Gastroesophageal sphincter (tissue), 4 donors: ENCODE data around the gene COLEC11. TPM values are rescaled to one million over a fixed set of nuclear protein-coding genes. Genes with fewer than 3 reads are reported as not detected.
"Not testable (repeated sequence)": the region's sequence is repeated elsewhere in the genome, so short reads cannot be mapped to it uniquely, and the experiment has no call there.

ENCODE experiments used
- ATAC-seq: fragments of 150-250 bp; one replicate; pipeline ENCODE4 v1.9.1; 2016; ENCODE audit warnings: mild to moderate bottlenecking, moderate library complexity
- H3K27ac ChIP-seq, 4 donors: fragments of 200-600 bp; sonication (generic) in 3 of 4; 1 replicate in 3 of 4; 2 replicates in 1 of 4; pipeline ENCODE4 v1.5.1; 2016 to 2019
- H3K27me3 ChIP-seq: fragments of 200-600 bp; sonication (generic); one replicate; pipeline ENCODE4 v1.5.1; 2019
- H3K36me3 ChIP-seq, 2 donors: fragments of 200-600 bp; sonication (generic); one replicate each; pipeline ENCODE4 v1.5.1; 2019; ENCODE audit warnings: control low read depth in 1 of 2
- H3K4me1 ChIP-seq, 3 donors: fragments of 200-600 bp; sonication (generic); 1 replicate in 2 of 3; 2 replicates in 1 of 3; pipeline ENCODE4 v1.5.1; 2016 to 2019; ENCODE audit warnings: control low read depth in 2 of 3
- H3K4me3 ChIP-seq, 2 donors: fragments of 200-600 bp; sonication (generic); one replicate each; pipeline ENCODE4 v1.5.1; 2019; ENCODE audit warnings: mild to moderate bottlenecking in 1 of 2, moderate library complexity in 1 of 2
- H3K9me3 ChIP-seq, 3 donors: fragments of 200-600 bp; sonication (generic); one replicate each; pipeline ENCODE4 v1.5.1; 2017 to 2019; ENCODE audit warnings: control low read depth in 2 of 3
- EP300 ChIP-seq: sonication (generic); formaldehyde crosslinking; IDR thresholded peaks from one replicate; pipeline ENCODE4 v1.6.1; 2017; ENCODE audit warnings: antibody characterized with exemption, mild to moderate bottlenecking
- POLR2A ChIP-seq, 2 donors: fragments of 450-650 bp; IDR thresholded peaks; one replicate each; pipeline ENCODE4 v1.6.1; 2017; ENCODE audit warnings: antibody characterized with exemption in 2 of 2, mild to moderate bottlenecking in 2 of 2, moderate library complexity in 1 of 2
- POLR2AphosphoS5 ChIP-seq: sonication (generic); formaldehyde crosslinking; IDR thresholded peaks from one replicate; pipeline ENCODE4 v1.6.1; 2017; ENCODE audit warnings: antibody characterized with exemption
- WGBS, 2 donors: methylation state at CpG; one replicate each; pipeline ENCODE4 v1.1.5; 2018; ENCODE audit warnings: low coverage in 1 of 2; 5-methylcytosine and 5-hydroxymethylcytosine counted together
- total RNA-seq, 4 donors: library from RNA; depleted of rRNA; stranded (reverse); fragments of >200 nt; gene quantifications; one replicate each; pipeline ENCODE4 v1.1.0, GENCODE V29; 2016
- TF ChIP-seq, protein P1 (sequence below), 4 experiments: fragments of 200-600 bp in 2 of 4; fragments of 450-650 bp in 2 of 4; sonication (generic) in 1 of 4; IDR thresholded peaks; one replicate each; pipeline ENCODE4 v1.5.1; 2017 to 2019; ENCODE audit warnings: antibody characterized with exemption in 4 of 4, mild to moderate bottlenecking in 2 of 4, moderate library complexity in 2 of 4

COLEC11 gene
- total RNA-seq, 4 donors from 2014 or later, result 0.57 to 5.0 (median 3.1) TPM

DNA sequence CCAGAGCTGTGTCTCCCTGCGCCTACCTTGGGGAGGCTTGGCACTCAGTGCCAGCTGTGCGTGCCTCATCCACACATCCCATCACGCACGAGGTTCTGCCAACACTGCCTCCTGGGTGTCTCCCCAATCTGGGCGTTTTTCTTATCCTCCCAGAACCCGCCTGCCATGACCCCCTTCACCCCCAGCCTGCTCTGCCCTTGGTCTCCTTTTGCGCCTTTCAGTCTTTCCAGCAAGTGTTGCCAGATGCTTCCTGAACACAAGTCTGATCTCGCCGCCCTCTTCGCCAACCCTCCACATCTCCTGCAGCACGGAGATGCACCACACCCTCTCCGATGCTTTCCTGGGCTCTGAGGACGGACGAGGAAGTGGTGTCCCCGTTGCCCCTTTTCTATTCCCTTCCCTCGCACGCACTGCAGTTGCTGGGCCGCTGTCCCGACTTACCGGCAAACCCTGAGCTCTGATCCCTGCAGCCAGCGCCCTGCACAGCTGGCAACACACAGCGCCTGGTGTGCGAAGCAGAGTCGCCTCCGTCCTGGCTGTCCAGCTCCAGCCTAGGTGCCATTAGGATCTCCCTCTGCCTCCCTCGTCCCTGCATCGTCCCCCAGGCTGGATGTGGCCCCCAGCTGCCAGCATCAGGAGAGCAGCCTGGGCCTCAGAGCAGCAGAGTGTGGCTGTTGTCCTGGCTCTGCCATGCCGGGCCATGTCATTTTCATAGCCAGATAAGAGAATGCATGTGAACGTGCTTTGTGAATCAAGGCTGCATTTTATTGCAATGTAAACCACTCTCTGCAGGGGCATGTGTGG, 40.5 kb downstream of the COLEC11 start:
- Histone ChIP-seq H3K27me3 (no peaks in the 10 kb centered on the region), H3K27ac (no peak overlapping the region), H3K4me3 (no peak overlapping the region), H3K9me3 (no peaks in the 10 kb centered on the region), H3K36me3 (no peaks in the 10 kb centered on the region), H3K4me1 (peaks cover 0 to 7% (median 0%) of the 10 kb centered on the region in 3 donors)
- no peak for TF ChIP-seq EP300
- no peak for TF ChIP-seq POLR2AphosphoS5
- TF ChIP-seq, protein P1, sequence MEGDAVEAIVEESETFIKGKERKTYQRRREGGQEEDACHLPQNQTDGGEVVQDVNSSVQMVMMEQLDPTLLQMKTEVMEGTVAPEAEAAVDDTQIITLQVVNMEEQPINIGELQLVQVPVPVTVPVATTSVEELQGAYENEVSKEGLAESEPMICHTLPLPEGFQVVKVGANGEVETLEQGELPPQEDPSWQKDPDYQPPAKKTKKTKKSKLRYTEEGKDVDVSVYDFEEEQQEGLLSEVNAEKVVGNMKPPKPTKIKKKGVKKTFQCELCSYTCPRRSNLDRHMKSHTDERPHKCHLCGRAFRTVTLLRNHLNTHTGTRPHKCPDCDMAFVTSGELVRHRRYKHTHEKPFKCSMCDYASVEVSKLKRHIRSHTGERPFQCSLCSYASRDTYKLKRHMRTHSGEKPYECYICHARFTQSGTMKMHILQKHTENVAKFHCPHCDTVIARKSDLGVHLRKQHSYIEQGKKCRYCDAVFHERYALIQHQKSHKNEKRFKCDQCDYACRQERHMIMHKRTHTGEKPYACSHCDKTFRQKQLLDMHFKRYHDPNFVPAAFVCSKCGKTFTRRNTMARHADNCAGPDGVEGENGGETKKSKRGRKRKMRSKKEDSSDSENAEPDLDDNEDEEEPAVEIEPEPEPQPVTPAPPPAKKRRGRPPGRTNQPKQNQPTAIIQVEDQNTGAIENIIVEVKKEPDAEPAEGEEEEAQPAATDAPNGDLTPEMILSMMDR (IDR thresholded peaks at IDR 0.05), result no peak
- no peak for TF ChIP-seq POLR2A (IDR thresholded peaks at IDR 0.05)
- no peak for ATAC-seq
- WGBS, 2 donors, result 78 to 83% methylated on average over 10 to 28 of the region's 29 CpGs

DNA sequence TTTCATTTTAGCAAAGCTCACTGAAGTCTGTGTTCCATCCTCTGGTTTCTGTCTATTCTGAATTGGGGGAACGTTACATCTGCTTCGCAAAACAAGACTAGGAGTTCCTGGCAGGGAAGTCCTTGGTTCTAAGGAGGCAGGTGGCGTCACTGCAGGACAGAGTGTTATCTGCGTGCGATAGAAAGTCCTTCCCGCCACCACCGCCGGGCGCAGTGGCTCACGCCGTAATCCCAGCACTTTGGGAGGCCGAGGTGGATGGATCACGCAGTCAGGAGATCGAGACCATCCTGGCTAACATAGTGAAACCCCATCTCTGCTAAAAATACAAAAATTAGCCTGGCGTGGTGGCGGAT, 41.0 kb downstream of the COLEC11 start:
- H3K27me3 ChIP-seq, H3K36me3 ChIP-seq, H3K9me3 ChIP-seq, ATAC-seq, H3K4me1 ChIP-seq, H3K27ac ChIP-seq, H3K4me3 ChIP-seq: not testable (repeated sequence)
- 79% methylated on average over 5 of the region's 16 CpGs; no CpG with 5 or more reads in 1 of the 2 donors for WGBS, 2 donors

DNA sequence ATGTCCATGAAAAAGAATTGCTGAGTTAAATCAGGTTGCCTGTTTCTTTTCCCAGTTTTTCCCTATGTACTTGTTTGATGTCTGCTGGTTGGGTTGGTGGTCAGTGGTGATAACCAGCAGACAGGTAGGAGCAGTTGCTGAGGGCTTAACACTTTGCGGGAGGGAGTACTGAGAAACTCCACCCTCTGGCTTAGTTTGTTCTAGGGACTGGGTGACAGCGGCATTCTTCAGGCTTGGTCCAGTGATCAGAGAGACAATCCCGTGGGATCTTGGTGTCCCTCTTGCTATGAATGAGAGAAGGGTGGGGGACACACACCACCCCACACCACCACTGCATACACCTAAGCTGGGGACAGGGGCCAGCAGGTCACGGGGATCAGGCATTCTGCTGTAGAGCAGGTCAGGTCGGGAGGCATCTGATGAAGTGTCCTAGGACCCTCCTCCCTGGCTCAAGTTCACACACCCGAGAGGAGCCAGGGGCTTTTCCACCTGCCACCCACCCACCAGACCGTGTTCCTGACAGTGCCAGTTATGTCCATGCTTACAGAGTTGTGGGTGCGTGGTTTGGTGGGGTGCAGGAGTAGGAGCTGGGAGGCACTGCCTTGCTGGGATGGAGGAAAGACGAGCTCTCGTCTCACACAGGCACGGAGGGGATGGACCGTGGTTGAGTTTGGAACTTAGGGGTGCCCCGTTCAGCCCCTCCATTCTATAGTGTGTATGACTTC, 41.8 kb downstream of the COLEC11 start:
- no peaks in the 10 kb centered on the region for H3K4me1 ChIP-seq
- no peaks in the 10 kb centered on the region for H3K36me3 ChIP-seq
- H3K9me3 ChIP-seq, result no peaks in the 10 kb centered on the region
- H3K27ac ChIP-seq, result no peak overlapping the region
- no peak overlapping the region for H3K4me3 ChIP-seq
- no peak for ATAC-seq
- no peaks in the 10 kb centered on the region for H3K27me3 ChIP-seq
- WGBS, 2 donors, result 85 to 88% methylated on average over 5 to 8 of the region's 13 CpGs
- TF ChIP-seq POLR2AphosphoS5, result no peak
- no peak for TF ChIP-seq POLR2A (IDR thresholded peaks at IDR 0.05)
- TF ChIP-seq, protein P1 (IDR thresholded peaks at IDR 0.05), result no peak
- no peak for TF ChIP-seq EP300

DNA sequence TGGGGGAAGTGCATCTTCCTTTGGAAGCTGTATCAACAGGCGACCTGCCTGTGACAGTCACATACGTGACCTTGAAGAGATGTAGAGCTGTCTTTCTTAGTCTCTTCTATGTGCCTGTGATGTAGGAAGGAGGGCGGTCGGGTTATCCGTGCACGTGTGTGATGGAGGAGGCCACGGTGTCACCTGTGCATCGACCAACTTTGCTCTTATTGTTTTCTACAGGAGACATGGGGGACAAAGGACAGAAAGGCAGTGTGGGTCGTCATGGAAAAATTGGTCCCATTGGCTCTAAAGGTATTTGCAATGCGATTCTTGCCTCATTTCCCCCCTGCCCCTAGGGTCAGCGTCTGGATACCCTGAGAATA, 42.4 kb downstream of the COLEC11 start:
- Histone ChIP-seq H3K36me3 (no peaks in the 10 kb centered on the region), H3K9me3 (no peaks in the 10 kb centered on the region), H3K27me3 (no peaks in the 10 kb centered on the region), H3K4me3 (no peak overlapping the region), H3K27ac (no peak overlapping the region), H3K4me1 (no peaks in the 10 kb centered on the region)
- 78% methylated on average over 5 to 6 of the region's 11 CpGs for WGBS, 2 donors
- ATAC-seq, result no peak
- TF ChIP-seq POLR2AphosphoS5 (no peak), POLR2A (IDR thresholded peaks at IDR 0.05) (no peak), EP300 (no peak)
- TF ChIP-seq, protein P1 (IDR thresholded peaks at IDR 0.05), result no peak

DNA sequence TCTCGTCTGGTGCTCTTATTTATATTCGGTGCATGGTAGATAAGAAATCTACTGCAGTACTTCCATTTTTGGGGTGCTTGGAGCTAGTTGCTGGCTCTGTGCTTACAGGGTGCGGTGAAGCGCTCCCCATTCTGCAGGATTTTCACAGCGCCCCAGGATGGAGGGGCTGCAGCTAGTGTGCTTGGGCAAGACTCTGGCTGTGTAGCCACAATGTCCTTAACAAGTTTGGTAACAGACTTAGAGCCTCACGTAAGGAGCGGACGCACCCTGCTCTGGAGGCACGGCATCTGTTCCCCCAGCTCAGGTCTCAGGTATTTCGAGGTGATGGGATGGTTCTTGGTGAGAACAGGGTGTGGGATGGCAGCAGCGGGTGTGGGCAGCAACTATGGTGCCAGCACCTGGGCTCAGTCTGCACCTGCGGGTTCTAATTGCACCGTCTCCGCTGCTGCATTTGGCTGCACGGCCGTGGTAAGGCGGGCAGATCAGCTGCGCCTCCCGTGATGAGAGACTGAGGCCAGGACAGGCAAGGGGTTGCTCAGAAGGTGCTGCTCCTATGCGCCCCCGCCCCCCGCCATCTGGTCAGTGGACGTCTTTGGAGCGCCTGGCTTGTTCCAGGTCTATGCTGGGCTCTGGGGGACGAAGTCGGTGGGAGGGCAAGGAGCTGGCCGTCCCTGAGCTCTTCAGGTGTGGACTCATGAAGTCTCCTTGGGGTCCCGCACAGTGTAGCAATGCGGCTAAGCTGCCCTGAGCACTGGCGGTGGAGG, 43.0 kb downstream of the COLEC11 start:
- 53 to 96% methylated on average over 2 to 10 of the region's 30 CpGs for WGBS, 2 donors
- H3K9me3 ChIP-seq, result no peaks in the 10 kb centered on the region
- no peak overlapping the region for H3K27ac ChIP-seq
- H3K27me3 ChIP-seq, result no peaks in the 10 kb centered on the region
- TF ChIP-seq POLR2AphosphoS5 (no peak), EP300 (no peak), POLR2A (IDR thresholded peaks at IDR 0.05) (no peak)
- TF ChIP-seq, protein P1 (IDR thresholded peaks at IDR 0.05), result no peak
- no peak for ATAC-seq
- H3K4me3 ChIP-seq, result no peak overlapping the region
- H3K36me3 ChIP-seq, result no peaks in the 10 kb centered on the region
- no peaks in the 10 kb centered on the region for H3K4me1 ChIP-seq
